ENCODE measurements around the gene GNG7.
A peak's percentile ranks its signal among the peaks of the same experiment; 100 is the strongest.

The GNG7 gene

DNA sequence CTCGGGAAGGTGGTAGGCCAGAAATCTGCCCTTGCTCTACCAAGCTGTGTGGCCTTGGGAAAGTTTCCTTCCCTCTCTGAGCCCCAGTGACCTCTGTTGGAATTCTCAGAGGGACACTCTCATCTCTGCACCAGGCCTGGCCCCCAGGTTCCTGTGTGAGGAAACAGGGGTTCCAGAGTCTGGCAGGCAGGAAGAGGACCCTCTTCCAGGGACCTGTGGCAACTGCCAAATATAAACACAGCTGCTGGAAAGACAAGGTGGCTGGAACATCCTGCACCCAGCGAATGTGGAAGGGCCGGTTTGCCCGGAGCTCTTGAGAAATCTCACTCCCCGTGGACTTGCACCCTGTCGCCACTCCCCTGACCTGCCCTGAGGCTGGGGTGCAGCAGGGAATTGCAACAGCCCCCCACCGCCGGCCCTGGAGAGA lies 173.8 kb downstream of the GNG7 start:
- Histone ChIP-seq H3K79me2 (ENCODE audit: control insufficient read depth, low read length) (peaks cover 22% of the 10 kb centered on the region), H3K4me1 (ENCODE audit: control insufficient read depth, low read length) (peaks cover 55% of the 10 kb centered on the region), H3K27ac (ENCODE audit: low read depth, low read length) (no peak overlapping the region), H3K4me3 (ENCODE audit: low read length) (no peak overlapping the region), H4K20me1 (ENCODE audit: control insufficient read depth, insufficient read depth, low read depth, low read length) (peaks cover 3% of the 10 kb centered on the region; the same call in 1 of the 2 replicates), H3K4me2 (ENCODE audit: low read length) (no peak overlapping the region), H3K9me2 (replicated peaks; ENCODE audit: control insufficient read depth, low read length) (no peaks in the 10 kb centered on the region), H3K27me3 (ENCODE audit: control insufficient read depth, low read length) (no peaks in the 10 kb centered on the region), H3F3A (ENCODE audit: control insufficient read depth, insufficient read depth) (peaks cover 29% of the 10 kb centered on the region), H3K9me3 (ENCODE audit: control insufficient read depth, insufficient read depth, low read length) (no peaks in the 10 kb centered on the region), H3K36me3 (ENCODE audit: control insufficient read depth, low read length) (peaks cover 11% of the 10 kb centered on the region; the same call in 1 of the 2 replicates)
- TF ChIP-seq EZH2phosphoT487 (IDR thresholded peaks at IDR 0.05; ENCODE audit: borderline replicate concordance, low read length), result no peak
- TF ChIP-seq, protein P1, sequence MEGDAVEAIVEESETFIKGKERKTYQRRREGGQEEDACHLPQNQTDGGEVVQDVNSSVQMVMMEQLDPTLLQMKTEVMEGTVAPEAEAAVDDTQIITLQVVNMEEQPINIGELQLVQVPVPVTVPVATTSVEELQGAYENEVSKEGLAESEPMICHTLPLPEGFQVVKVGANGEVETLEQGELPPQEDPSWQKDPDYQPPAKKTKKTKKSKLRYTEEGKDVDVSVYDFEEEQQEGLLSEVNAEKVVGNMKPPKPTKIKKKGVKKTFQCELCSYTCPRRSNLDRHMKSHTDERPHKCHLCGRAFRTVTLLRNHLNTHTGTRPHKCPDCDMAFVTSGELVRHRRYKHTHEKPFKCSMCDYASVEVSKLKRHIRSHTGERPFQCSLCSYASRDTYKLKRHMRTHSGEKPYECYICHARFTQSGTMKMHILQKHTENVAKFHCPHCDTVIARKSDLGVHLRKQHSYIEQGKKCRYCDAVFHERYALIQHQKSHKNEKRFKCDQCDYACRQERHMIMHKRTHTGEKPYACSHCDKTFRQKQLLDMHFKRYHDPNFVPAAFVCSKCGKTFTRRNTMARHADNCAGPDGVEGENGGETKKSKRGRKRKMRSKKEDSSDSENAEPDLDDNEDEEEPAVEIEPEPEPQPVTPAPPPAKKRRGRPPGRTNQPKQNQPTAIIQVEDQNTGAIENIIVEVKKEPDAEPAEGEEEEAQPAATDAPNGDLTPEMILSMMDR (IDR thresholded peaks at IDR 0.05; ENCODE audit: low read depth, low read length, poor library complexity, severe bottlenecking), result no peak

- Histone ChIP-seq H3K4me1 (ENCODE audit: control insufficient read depth, low read length) (peaks cover 61% of the 10 kb centered on the region), H3K27ac (ENCODE audit: low read depth, low read length) (peak overlapping the region; percentile 24; the same call in 1 of the 2 replicates)
Measured at GRCh38 chr19:2527686-2528085, 174.8 kb downstream of the GNG7 start.

GRCh38 chr19:2527171-2527570 lies 175.3 kb downstream of the GNG7 start:
- Histone ChIP-seq H3K9me2 (replicated peaks; ENCODE audit: control insufficient read depth, low read length) (no peaks in the 10 kb centered on the region), H3K9me3 (ENCODE audit: control insufficient read depth, insufficient read depth, low read length) (no peaks in the 10 kb centered on the region), H3K4me2 (ENCODE audit: low read length) (peak overlapping the region; percentile 28; the same call in 1 of the 2 replicates), H3K36me3 (ENCODE audit: control insufficient read depth, low read length) (peaks cover 11% of the 10 kb centered on the region), H3K27ac (ENCODE audit: low read depth, low read length) (peak overlapping the region; percentile 24; the same call in 1 of the 2 replicates), H3K79me2 (ENCODE audit: control insufficient read depth, low read length) (peaks cover 24% of the 10 kb centered on the region), H3K27me3 (ENCODE audit: control insufficient read depth, low read length) (no peaks in the 10 kb centered on the region), H3K4me3 (ENCODE audit: low read length) (no peak overlapping the region), H4K20me1 (ENCODE audit: control insufficient read depth, insufficient read depth, low read depth, low read length) (peaks cover 3% of the 10 kb centered on the region; the same call in 1 of the 2 replicates), H3K4me1 (ENCODE audit: control insufficient read depth, low read length) (peaks cover 66% of the 10 kb centered on the region), H3F3A (ENCODE audit: control insufficient read depth, insufficient read depth) (peaks cover 25% of the 10 kb centered on the region)
- TF ChIP-seq EZH2phosphoT487 (IDR thresholded peaks at IDR 0.05; ENCODE audit: borderline replicate concordance, low read length), result no peak
- TF ChIP-seq, protein P1 (IDR thresholded peaks at IDR 0.05; ENCODE audit: low read depth, low read length, poor library complexity, severe bottlenecking), result no peak

More at GRCh38 chr19:2527686-2528085, 174.8 kb downstream of the GNG7 start:
- H4K20me1 ChIP-seq (ENCODE audit: control insufficient read depth, insufficient read depth, low read depth, low read length), result peaks cover 3% of the 10 kb centered on the region; the same call in 1 of the 2 replicates
- peaks cover 27% of the 10 kb centered on the region for H3F3A ChIP-seq (ENCODE audit: control insufficient read depth, insufficient read depth)
- no peak overlapping the region for H3K4me3 ChIP-seq (ENCODE audit: low read length)
- TF ChIP-seq, protein P1 (IDR thresholded peaks at IDR 0.05; ENCODE audit: low read depth, low read length, poor library complexity, severe bottlenecking), result no peak
- TF ChIP-seq EZH2phosphoT487 (IDR thresholded peaks at IDR 0.05; ENCODE audit: borderline replicate concordance, low read length), result no peak
- peaks cover 11% of the 10 kb centered on the region; the same call in 1 of the 2 replicates for H3K36me3 ChIP-seq (ENCODE audit: control insufficient read depth, low read length)
- H3K9me2 ChIP-seq (replicated peaks; ENCODE audit: control insufficient read depth, low read length), result no peaks in the 10 kb centered on the region
- no peaks in the 10 kb centered on the region for H3K27me3 ChIP-seq (ENCODE audit: control insufficient read depth, low read length)
- peaks cover 22% of the 10 kb centered on the region for H3K79me2 ChIP-seq (ENCODE audit: control insufficient read depth, low read length)
- no peaks in the 10 kb centered on the region for H3K9me3 ChIP-seq (ENCODE audit: control insufficient read depth, insufficient read depth, low read length)
- no peak overlapping the region for H3K4me2 ChIP-seq (ENCODE audit: low read length)

All from DOHH2 (cell line).